Stimulated activated CD8-positive, alpha-beta memory T cell treated with anti-CD3 and anti-CD28 coated beads, Interleukin-7, amount 100 ng/mL, for 4 hours (primary cell): Measurements from ENCODE around the gene TPP1.
A peak's percentile ranks its signal among the peaks of the same experiment; 100 is the strongest.

Source experiments
- DNase-seq, 2 donors: peaks; one replicate each; pipeline ENCODE4 v3.0.0-alpha.2; 2020; ENCODE audit warnings: low read depth in 2 of 2

The TPP1 gene

GRCh38 chr11:6628526-6628925 is 9.3 kb upstream of the TPP1 start:
- no peak for DNase-seq

GRCh38 chr11:6627762-6628241 is 8.6 kb upstream of the TPP1 start:
- peak in 1 of 2 donors; percentile 24 for DNase-seq

- DNase-seq: no peak
Observed at GRCh38 chr11:6626971-6627761, 7.9 kb upstream of the TPP1 start.

- DNase-seq: no peak
Observed at GRCh38 chr11:6625832-6626420, 6.7 kb upstream of the TPP1 start.

GRCh38 chr11:6625156-6625831 is 6.1 kb upstream of the TPP1 start:
- DNase-seq: no peak

- no peak for DNase-seq
Observed at GRCh38 chr11:6623391-6624363, 4.5 kb upstream of the TPP1 start.

- DNase-seq: no peak
Observed at GRCh38 chr11:6622261-6623171, 3.3 kb upstream of the TPP1 start.

- DNase-seq: no peak
Observed at GRCh38 chr11:6621711-6622211, 2.5 kb upstream of the TPP1 start.

- no peak for DNase-seq
Observed at GRCh38 chr11:6620636-6621035, 1.4 kb upstream of the TPP1 start.

- DNase-seq: peak; percentile 66 to 73
Observed at GRCh38 chr11:6618117-6619003, 862 bp downstream of the TPP1 start.

GRCh38 chr11:6617315-6617781 is 1.9 kb downstream of the TPP1 start:
- DNase-seq: no peak

- DNase-seq: no peak
Observed at GRCh38 chr11:6616596-6617250, 2.5 kb downstream of the TPP1 start.

GRCh38 chr11:6615882-6616585 is 3.2 kb downstream of the TPP1 start:
- DNase-seq: no peak

GRCh38 chr11:6615046-6615445 is 4.2 kb downstream of the TPP1 start:
- DNase-seq: no peak

GRCh38 chr11:6614446-6614845 is 4.8 kb downstream of the TPP1 start:
- DNase-seq: no peak

- no peak for DNase-seq
Observed at GRCh38 chr11:6613496-6613895, 5.7 kb downstream of the TPP1 start.

- DNase-seq: peak; percentile 89 to 94
Observed at GRCh38 chr11:6612213-6613041, 6.8 kb downstream of the TPP1 start, which contains the start of gene TAF10. Gene TAF10 (minus strand): TSS chr11:6612216. CDS start chr11:6612189, 27 bp downstream.
